DMS79 treated with DMSO at 0.1 percent for 48 hours (cell line): Measurements from ENCODE around the gene PDLIM4.

Experiments used
- DNase-seq: peaks from one replicate; lab custom pipeline; 2025; lab: John Stamatoyannopoulos, UW

Gene PDLIM4

DNA sequence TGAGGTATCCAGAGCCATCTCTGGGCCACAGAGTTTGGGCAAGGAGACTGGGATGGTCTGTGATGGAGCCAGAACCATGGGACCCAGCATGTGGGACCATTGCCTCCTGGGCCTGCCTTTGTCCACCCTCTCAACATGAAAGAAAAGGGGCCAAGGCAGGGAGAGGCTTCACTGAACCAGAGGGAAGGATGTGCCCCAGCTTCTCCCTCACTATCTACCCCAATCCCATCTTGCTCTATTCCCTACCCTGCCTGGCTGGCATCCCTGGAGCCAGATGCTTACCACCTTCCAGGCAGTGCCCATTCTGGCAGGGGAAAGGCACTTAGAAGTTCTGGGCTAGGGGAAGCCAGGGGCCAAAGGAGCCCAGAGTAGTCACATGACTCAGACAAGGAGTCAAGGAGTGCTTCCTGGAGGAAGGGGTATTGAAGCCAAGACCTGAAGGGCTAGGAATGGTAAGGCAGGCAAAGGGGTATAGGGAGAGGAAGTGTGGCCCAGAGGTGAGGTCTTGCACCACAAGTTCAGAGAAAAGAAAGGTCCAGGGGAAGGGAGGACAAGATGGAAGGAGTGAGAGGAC, 9.8 kb downstream of the PDLIM4 start:
- no peak for DNase-seq

DNA sequence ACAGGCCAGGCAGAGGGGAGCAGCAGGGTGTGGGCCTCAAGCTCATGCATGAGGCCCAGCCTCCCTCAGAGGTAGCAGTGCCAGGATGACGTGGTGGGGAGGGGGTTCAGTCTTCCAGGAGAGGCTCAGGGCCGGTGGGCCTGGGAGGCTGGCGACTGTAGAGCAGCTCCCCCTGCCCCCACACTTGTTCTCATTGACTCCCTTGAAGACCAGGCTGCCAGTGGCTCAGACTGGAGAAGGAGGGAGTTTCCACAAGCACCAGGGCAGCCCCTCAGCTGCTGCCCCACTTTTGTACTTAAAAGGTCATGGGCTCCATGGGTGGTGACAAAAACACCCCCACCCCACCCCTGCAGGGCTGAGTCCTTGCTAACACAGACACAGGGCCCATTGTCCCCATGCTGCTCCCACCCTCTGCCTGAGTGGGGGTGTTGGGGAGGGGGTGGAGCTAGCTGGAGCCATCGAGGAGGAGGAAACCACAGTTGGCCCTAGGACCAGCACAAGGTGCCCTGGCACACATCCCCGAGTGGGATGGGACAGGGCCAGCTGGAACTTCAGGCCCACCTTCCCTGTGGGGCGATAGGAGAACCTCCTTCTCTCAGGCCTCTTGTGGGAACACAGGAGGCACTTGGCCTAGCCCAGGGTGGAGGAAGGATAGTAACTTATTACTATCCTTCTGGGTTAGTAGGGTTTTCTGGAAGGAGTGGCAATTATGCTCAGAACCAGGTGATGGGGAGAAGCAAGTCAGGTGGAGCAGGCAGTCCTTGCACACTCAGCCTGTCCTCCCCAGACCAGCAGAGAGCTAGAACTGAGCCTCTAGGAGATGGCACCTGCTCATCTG, 10.7 kb downstream of the PDLIM4 start:
- DNase-seq: no peak

DNA sequence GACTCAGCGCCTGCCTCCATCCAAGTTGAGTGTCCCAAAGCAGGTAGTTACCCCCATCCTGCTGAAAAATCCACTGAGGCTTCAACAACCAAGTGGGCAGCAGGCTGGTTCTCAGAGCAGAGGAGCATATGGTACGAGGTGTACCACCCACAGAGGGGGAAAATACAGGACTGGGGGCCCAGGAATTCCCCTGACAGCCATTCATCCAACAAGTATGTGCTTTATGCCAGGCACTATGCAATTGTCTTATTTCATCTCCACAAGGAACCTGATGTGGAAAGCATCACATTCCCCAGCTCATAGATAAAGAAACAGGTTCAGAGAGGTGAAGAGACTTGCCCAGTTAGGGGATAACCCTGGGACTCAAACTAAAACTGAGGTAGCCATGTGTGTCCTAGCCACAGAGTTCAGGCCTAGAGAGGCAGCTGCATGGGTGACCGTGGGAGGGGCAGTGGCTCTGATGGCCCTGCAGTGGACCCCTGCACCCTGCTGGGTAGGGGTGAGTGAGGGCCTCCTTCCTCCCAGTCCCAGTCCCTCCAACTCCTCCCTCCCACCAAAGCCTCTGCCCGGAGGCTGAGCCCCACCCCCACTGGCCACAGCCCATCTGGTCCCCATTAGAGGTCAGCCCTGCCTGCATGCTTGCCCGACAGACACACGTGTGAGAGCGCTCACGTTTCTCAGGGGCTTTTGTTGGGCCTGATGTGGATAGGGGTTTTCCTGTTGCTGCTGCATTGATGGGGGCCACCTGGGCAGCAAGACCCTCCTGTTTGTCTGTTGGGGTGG, 11.5 kb downstream of the PDLIM4 start:
- DNase-seq: no peak

DNA sequence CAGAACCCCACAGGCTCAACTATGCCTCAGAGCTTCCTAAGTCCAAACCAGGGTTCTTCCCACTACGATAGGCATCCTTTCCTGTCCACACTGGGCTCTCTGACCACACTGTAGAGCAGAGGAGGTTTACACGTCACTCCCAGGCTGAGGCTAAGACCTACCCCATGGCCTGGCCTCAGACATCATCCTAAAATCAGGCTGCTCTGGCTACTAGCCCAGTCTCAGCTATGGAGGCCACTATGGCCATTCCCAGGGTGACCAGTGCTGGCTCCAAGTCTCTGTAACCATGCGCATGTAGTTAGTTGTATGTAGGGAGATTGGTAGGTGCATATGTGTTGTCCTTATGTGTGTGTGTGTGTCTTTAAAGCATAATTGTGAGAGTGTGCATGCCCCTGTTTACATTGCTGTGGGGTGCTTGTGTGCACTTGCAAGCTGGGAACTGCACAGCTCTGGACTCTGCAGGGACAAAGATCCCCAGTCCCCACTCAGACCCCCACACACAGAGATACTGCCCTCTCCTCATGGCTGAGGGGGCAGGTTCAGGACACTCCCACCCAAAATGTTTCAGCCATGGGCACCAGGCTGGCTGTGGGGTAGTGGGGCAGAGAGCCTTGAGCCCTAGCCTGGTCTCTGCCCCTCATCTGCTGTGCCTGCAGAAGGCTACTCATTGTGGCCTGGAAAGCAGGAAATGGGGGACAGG, 12.3 kb downstream of the PDLIM4 start:
- DNase-seq: no peak

GRCh38 chr5:132270335-132270665, 12.8 kb downstream of the PDLIM4 start:
- no peak for DNase-seq

DNA sequence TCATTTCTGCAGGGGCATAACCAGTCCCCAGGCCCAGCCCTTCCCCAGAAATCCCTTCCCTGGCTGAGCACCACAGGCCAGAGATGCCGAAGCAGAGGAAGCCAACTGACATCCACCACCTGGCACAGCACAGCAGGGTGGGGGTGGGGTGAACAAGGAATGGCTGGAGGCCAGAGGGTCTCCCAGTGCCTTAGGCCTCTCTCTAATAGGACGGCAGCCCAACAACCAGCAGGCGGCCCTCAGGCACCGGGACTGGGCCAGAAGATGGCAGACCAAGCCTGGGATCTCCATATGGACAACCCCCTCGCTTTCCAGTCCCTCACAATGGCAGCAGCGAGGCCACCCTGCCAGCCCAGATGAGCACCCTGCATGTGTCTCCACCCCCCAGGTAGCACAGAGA, 13.2 kb downstream of the PDLIM4 start:
- DNase-seq: no peak

- no peak for DNase-seq
Measured at GRCh38 chr5:132271251-132272246, 14.1 kb downstream of the PDLIM4 start.

- no peak for DNase-seq
Measured at GRCh38 chr5:132272311-132273210, 15.1 kb downstream of the PDLIM4 start.

DNA sequence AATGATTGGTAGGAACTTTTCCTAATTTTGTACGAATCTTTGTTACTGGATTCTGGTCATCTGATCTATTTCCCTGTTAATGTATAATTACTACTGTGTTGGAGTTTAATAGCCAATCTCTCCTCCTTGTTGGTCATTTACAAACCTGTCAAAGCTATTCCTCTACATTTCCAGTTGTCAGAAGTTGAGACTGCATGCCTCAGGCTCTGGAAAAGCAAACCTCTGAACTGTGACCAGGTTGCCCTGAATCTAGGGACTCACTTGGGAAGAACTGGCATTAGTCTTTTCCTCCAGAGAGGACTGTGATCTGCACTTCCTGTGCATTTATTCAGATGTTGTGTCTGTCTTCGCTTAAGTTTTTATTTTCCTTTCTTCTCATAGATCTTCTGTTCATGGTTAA, 16.1 kb downstream of the PDLIM4 start:
- no peak for DNase-seq

GRCh38 chr5:132274050-132274792, 16.7 kb downstream of the PDLIM4 start:
- DNase-seq: no peak

DNA sequence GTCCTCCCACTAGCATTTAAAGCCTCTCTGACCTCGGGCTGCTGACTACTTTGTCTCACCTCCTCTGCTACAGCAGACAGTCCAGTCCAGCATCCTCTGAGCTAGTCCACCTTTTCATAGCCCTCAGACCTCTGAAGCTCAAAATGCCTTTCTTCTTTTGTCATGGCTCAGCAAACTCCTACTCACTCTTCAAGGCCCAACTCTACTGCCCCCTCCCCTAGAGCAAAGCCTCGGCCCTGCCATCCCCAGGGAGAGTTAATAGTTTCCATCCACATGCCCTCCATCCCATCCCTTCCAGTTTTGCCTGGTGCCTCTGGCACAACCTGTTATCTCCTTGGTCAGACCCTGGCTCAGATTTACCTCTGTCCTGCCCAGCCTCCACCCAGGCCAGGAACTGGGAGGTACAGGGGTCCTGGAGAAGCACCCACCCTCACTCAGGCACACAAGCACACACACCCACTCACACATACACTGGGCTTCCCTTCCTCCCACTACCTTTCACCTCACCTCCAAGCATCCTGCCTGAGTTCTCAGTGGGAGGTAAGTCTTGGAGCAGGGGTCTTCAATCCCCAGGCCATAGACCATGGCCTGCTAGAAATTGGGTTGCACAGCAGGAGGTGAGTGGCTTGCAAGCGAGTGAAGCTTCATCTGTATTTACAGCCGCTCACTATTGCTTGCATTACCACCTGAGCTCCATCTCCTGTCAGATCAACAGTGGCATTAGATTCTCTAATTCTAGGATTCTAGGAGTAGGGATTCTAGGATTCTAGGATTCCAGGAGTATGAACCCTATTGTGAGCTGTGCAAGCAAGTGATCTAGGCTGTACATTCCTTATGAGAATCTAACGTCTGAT, 18.1 kb downstream of the PDLIM4 start:
- no peak for DNase-seq

- DNase-seq: no peak
Measured at GRCh38 chr5:132277256-132277655, 19.8 kb downstream of the PDLIM4 start.

DNA sequence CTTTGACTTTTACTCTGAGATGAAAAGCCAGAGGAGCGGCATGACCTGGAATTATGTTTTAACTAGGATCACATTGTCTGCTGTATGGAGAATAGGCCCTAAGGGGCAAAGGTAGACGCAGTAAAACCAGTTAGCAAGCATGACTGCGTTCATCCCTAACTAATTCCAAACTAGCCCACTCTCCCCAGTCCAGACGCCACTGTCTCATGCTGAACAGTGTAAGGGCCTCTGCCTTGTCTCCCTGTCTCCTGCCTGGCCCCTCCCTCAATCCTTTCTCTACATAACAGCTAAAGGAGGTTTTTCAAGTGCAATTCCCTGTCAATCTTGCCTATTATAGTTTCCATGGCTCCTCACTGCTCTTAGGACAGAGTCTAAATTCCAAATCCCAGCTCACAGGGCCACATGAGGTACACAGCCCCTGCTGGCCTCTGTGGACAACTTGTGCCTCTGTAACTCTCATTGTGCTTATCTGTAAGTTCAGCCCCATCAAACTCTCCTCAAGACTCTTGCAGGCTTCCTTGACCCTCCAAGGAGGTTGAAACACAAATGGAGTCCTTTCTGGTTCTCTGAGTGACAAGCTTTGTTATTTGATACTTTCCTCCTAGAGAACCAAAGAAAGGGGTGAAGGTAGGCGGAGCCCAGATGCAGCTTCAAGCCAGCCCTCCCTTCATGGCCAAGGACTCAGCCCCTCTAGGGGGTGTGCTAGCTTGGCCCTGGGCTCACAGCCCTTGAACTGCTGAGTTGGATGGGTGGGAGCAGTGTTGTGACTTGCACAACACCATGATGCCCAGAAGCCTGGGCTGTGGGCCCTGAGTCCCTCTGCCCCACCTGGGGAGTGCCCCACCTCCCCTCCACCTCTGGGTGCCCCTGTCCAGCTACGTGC, 20.7 kb downstream of the PDLIM4 start:
- no peak for DNase-seq

GRCh38 chr5:132279801-132280200, 22.3 kb downstream of the PDLIM4 start:
- no peak for DNase-seq

DNA sequence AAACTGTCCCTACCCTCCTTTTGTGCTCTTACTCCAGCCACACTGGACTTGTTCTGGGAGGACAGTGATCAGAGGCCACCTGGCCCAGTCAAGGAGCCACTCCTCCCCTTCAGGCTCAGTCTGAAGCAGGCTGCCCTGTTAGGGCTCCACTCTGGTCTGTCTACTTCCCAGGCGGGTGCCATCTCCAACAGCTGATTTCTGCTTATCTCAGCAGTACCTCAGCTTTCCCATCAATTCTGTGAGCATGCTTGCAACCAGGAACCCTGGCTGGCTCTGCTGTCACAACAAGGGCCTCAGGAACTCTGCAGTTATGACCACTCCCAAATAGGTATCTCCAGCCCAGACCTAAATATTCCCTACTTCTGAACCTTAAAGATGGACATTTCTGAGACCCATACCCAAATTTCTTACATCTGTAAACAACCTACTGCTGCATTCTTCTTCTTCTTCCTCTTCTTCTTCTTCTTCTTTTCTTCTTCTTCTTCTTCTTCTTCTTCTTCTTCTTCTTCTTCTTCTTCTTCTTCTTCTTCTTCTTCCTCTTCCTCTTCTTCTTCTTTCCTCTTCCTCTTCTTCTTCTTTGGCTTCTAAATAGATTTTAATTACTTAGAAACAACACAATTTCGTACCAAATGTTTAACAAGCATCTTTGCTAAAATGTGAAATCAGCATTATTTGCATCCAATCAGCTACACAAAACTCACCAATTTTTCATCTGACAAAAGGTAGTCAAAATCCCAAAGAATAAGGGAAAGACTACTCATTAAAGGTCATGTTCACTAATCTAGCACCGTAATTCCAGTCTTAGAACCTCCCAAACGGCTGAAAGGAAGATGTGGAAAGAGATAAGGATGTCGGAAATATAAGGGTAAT, 23.1 kb downstream of the PDLIM4 start:
- no peak for DNase-seq

- DNase-seq: no peak
Measured at GRCh38 chr5:132281856-132282614, 24.5 kb downstream of the PDLIM4 start.
